Muscle of arm (tissue), 12 donors: ENCODE measurements around the gene NXN. TPM values are rescaled to one million over a fixed set of nuclear protein-coding genes. Genes with fewer than 3 reads are reported as not detected.

ENCODE experiments used
- polyA plus RNA-seq, 12 donors: library from polyadenylated mRNA; unstranded; fragments of 120-200 nt; gene quantifications; one replicate each; pipeline ENCODE4 v1.2.1, GENCODE V29; 2013; ENCODE audit not compliant: insufficient read length in 12 of 12

NXN gene
- polyA plus RNA-seq, 12 donors: 46.4 to 92.7 (median 52.4) TPM; not detected in 1

Other genes with a start within 250 kb of the NXN start
- 10 to 100 TPM in 10 of 12 donors, 1 to 10 TPM in 1, not detected in 1; 5.4 to 25.7 (median 16.3) TPM for gene TLCD3A, start 247.2 kb downstream of the NXN start, polyA plus RNA-seq
- 10 to 100 TPM in 11 of 12 donors, not detected in 1; 12.5 to 24.4 (median 14.5) TPM for gene GEMIN4, start 227.5 kb downstream of the NXN start, polyA plus RNA-seq
- 10 to 100 TPM in 11 of 12 donors, not detected in 1; 44.0 to 67.6 (median 57.7) TPM for gene GLOD4, start 197.5 kb downstream of the NXN start, polyA plus RNA-seq
- 10 to 100 TPM in 11 of 12 donors, not detected in 1; 10.9 to 20.0 (median 12.7) TPM for gene MRM3, start 197.4 kb downstream of the NXN start, polyA plus RNA-seq
- 10 to 100 TPM in 11 of 12 donors, not detected in 1; 11.3 to 17.8 (median 14.2) TPM for gene TIMM22, start 17.4 kb upstream of the NXN start, polyA plus RNA-seq
- gene ABR, start 200.2 kb upstream of the NXN start, polyA plus RNA-seq: 10 to 100 TPM in 11 of 12 donors, not detected in 1; 26.7 to 67.1 (median 33.2) TPM